OCI-LY3 (cell line): ENCODE measurements around the gene ILF3.
A peak's percentile ranks its signal among the peaks of the same experiment; 100 is the strongest.

ENCODE experiments used
- H2AFZ ChIP-seq: fragments of 200-600, 300-600 bp; shearing (Covaris generic); 2 replicates; pipeline ENCODE4 v1.6.0; 2014; ENCODE audit warnings: antibody characterized with exemption, low read depth, low read length
- H3K27ac ChIP-seq: fragments of 200-600, 300-600 bp; sonication (generic); 2 replicates; pipeline ENCODE4 v1.5.1; 2014; ENCODE audit warnings: mild to moderate bottlenecking, low read length, moderate library complexity, mixed read lengths
- H3K27me3 ChIP-seq: fragments of 200-600, 300-600 bp; sonication (generic); 2 replicates; pipeline ENCODE4 v1.6.1; 2014; ENCODE audit warnings: low read depth, low read length, mixed read lengths
- H3K36me3 ChIP-seq: fragments of 200-600, 300-600 bp; sonication (generic); replicated peaks from 2 replicates; pipeline ENCODE3; 2014; ENCODE audit warnings: low read depth, low read length, mixed read lengths
- H3K4me1 ChIP-seq: fragments of 300-600, 200-600 bp; sonication (generic); 2 replicates; pipeline ENCODE4 v1.6.1; 2014; ENCODE audit warnings: low read length, mixed read lengths
- H3K4me2 ChIP-seq: fragments of 200-600, 300-600 bp; sonication (generic); 2 replicates; pipeline ENCODE4 v1.6.1; 2014; ENCODE audit warnings: low read length, mixed read lengths
- H3K4me3 ChIP-seq: fragments of 300-600, 200-600 bp; sonication (generic); 2 replicates; pipeline ENCODE4 v1.5.1; 2014; ENCODE audit warnings: antibody characterized with exemption, mild to moderate bottlenecking, low read length, moderate library complexity
- H3K79me2 ChIP-seq: fragments of 300-600, 200-600 bp; shearing (Covaris generic); 2 replicates; pipeline ENCODE4 v1.6.1; 2014; ENCODE audit warnings: mild to moderate bottlenecking, low read length, mixed read lengths
- H3K9ac ChIP-seq: fragments of 300-600, 200-600 bp; shearing (Covaris generic); 2 replicates; pipeline ENCODE4 v1.6.0; 2014; ENCODE audit warnings: mild to moderate bottlenecking, low read length, moderate library complexity
- H3K9me3 ChIP-seq: fragments of 200-600, 300-600 bp; shearing (Covaris generic); 2 replicates; pipeline ENCODE4 v1.6.1; 2014; ENCODE audit warnings: low read length, mixed read lengths; ENCODE audit not compliant: insufficient read depth
- H4K20me1 ChIP-seq: fragments of 200-600, 300-600 bp; sonication (generic); 2 replicates; pipeline ENCODE4 v1.6.1; 2016; ENCODE audit warnings: low read length, mixed read lengths; ENCODE audit not compliant: insufficient read depth
- CTCF ChIP-seq: fragments of 200-600, 300-600 bp; sonication (generic); IDR thresholded peaks from 2 replicates; pipeline ENCODE4 v1.5.1; 2014; ENCODE audit warnings: antibody characterized with exemption, low read length, low read depth
- EZH2phosphoT487 ChIP-seq: fragments of 200-600 bp; shearing (Covaris generic); IDR thresholded peaks from 2 replicates; pipeline ENCODE4 v1.6.1; 2018; ENCODE audit warnings: antibody characterized with exemption, mixed run types, low read depth

The ILF3 gene

GRCh38 chr19:10717356-10718204 is 63.4 kb downstream of the ILF3 start, which contains the start of gene DNM2:
Gene DNM2, plus strand, starts transcription at chr19:10718079. Its CDS starts 164 bp downstream, at chr19:10718243.
- TF ChIP-seq CTCF (peak; percentile 92), EZH2phosphoT487 (no peak)
- Histone ChIP-seq H3K9me3 (no peaks in the 10 kb centered on the region), H3K4me2 (peak within 1 kb of the TSS; percentile 91), H3K27me3 (no peaks in the 10 kb centered on the region), H3K4me3 (peak within 1 kb of the TSS; percentile 82), H4K20me1 (peaks cover 29% of the 10 kb centered on the region), H3K4me1 (peaks cover 11% of the 10 kb centered on the region), H3K27ac (peak within 1 kb of the TSS; percentile 47), H3K36me3 (peaks cover 22% of the 10 kb centered on the region), H2AFZ (peak within 1 kb of the TSS; percentile 75), H3K9ac (peak within 1 kb of the TSS; percentile 83), H3K79me2 (peaks cover 46% of the 10 kb centered on the region)

GRCh38 chr19:10718205-10719196 is 64.4 kb downstream of the ILF3 start:
- TF ChIP-seq EZH2phosphoT487 (no peak), CTCF (no peak)
- peak overlapping the region; percentile 47 for H3K27ac ChIP-seq
- peaks cover 29% of the 10 kb centered on the region for H4K20me1 ChIP-seq
- peak overlapping the region; percentile 82 for H3K4me3 ChIP-seq
- no peaks in the 10 kb centered on the region for H3K9me3 ChIP-seq
- peak overlapping the region; percentile 91 for H3K4me2 ChIP-seq
- no peaks in the 10 kb centered on the region for H3K27me3 ChIP-seq
- H2AFZ ChIP-seq, result no peak overlapping the region
- peaks cover 55% of the 10 kb centered on the region for H3K79me2 ChIP-seq
- H3K36me3 ChIP-seq, result peaks cover 13% of the 10 kb centered on the region
- peak overlapping the region; percentile 83 for H3K9ac ChIP-seq
- H3K4me1 ChIP-seq, result peaks cover 11% of the 10 kb centered on the region

GRCh38 chr19:10719466-10719961 is 65.4 kb downstream of the ILF3 start:
- no peak for TF ChIP-seq CTCF
- TF ChIP-seq EZH2phosphoT487, result no peak
- Histone ChIP-seq H3K9me3 (no peaks in the 10 kb centered on the region), H3K27me3 (no peaks in the 10 kb centered on the region), H3K9ac (peak overlapping the region; percentile 83), H3K4me3 (peak overlapping the region; percentile 82), H3K36me3 (peaks cover 8% of the 10 kb centered on the region), H3K27ac (no peak overlapping the region), H3K79me2 (peaks cover 63% of the 10 kb centered on the region), H4K20me1 (peaks cover 32% of the 10 kb centered on the region), H3K4me2 (peak overlapping the region; percentile 91), H3K4me1 (peaks cover 11% of the 10 kb centered on the region), H2AFZ (no peak overlapping the region)
